K562 (cell line): ENCODE measurements around the gene ETV3. TPM values are rescaled to one million over a fixed set of nuclear protein-coding genes. Genes with fewer than 3 reads are reported as not detected.

Experiments used
- ATAC-seq: fragments of 200-7000 bp; cut with Tn5 transposase; 3 replicates; pipeline ENCODE4 v1.9.1; 2020; ENCODE audit warnings: moderate library complexity
- BruUV-seq: library from RNA; stranded (reverse); fragments of 400-500 nt; replicated peaks from 2 replicates; lab custom pipeline; 2021; lab: Mats Ljungman, UMichigan
- CTCF ChIA-PET: fragments of 300-600 bp; formaldehyde crosslinking; extraction: SDS; loops from one replicate; lab custom pipeline; 2021; ENCODE audit warnings: low intra/inter-chr PET ratio; lab: Yijun Ruan, JAX
- POLR2A ChIA-PET: fragments of 300-600, 350-650 bp; sonication (Branson Sonifier 250); formaldehyde crosslinking; extraction: SDS; loops from one replicate; lab custom pipeline; 2021; ENCODE audit warnings: antibody characterized with exemption, inconsistent platforms; lab: Yijun Ruan, JAX
- DNase-seq, 4 experiments: peaks; one replicate each; pipeline versions ENCODE4 v3.0.0 to v3.0.0-alpha.2; 2011 to 2018; ENCODE audit warnings: low spot score in 3 of 4, mixed read lengths in 3 of 4; ENCODE audit errors: extremely low read depth in 1 of 4
- FAIRE-seq: peaks from 2 replicates; lab custom pipeline; 2011; peaks lifted over from hg19 to GRCh38; lab: Jason Lieb, UNC
- H2AFZ ChIP-seq: 2 replicates; pipeline ENCODE4 v1.6.0; 2011; ENCODE audit warnings: low read depth, low read length, control low read depth, inconsistent platforms
- H3K27ac ChIP-seq: fragments of 200-600 bp; 3 replicates; pipeline ENCODE4 v1.8.0; 2011; ENCODE audit warnings: low read depth, mild to moderate bottlenecking, control low read depth, inconsistent platforms, low read length, moderate library complexity, mixed read lengths; ENCODE audit errors: extremely low read depth
- H3K27me3 ChIP-seq, 2 experiments: fragments of 300-600 bp in 1 of 2; 2 replicates in 1 of 2; 3 replicates in 1 of 2; pipeline versions ENCODE4 v1.6.0 to v1.8.0; 2011; ENCODE audit warnings: inconsistent platforms in 2 of 2, low read length in 2 of 2, mild to moderate bottlenecking in 1 of 2, mixed read lengths in 1 of 2, moderate library complexity in 1 of 2; ENCODE audit not compliant: control insufficient read depth in 2 of 2, insufficient read depth in 2 of 2
- H3K36me3 ChIP-seq: fragments of 300-600 bp; 3 replicates; pipeline ENCODE4 v1.8.0; 2011; ENCODE audit warnings: mild to moderate bottlenecking, low read length, inconsistent platforms; ENCODE audit not compliant: control insufficient read depth, insufficient read depth
- H3K4me1 ChIP-seq, 2 experiments: fragments of 200-600 bp in 1 of 2; replicated peaks in 1 of 2; 2 replicates in 1 of 2; 3 replicates in 1 of 2; pipeline versions ENCODE4 v1.5.1 to v1.8.0; 2011; ENCODE audit warnings: inconsistent platforms in 2 of 2, low read length in 2 of 2, mild to moderate bottlenecking in 1 of 2, mixed read lengths in 1 of 2, moderate library complexity in 1 of 2; ENCODE audit not compliant: control insufficient read depth in 2 of 2, insufficient read depth in 2 of 2
- H3K4me2 ChIP-seq: 2 replicates; pipeline ENCODE4 v1.6.1; 2011; ENCODE audit warnings: low read length, control low read depth, inconsistent platforms, mixed read lengths; ENCODE audit not compliant: insufficient read depth
- H3K4me3 ChIP-seq: fragments of 200-600 bp; sonication (generic), shearing (Covaris generic); 2 replicates; pipeline ENCODE4 v1.5.1; 2016; ENCODE audit warnings: control low read depth, inconsistent platforms
- H3K79me2 ChIP-seq: fragments of 200-600 bp; 3 replicates; pipeline ENCODE4 v1.8.0; 2011; ENCODE audit warnings: low read length, inconsistent platforms; ENCODE audit not compliant: control insufficient read depth, insufficient read depth
- H3K9ac ChIP-seq, 2 experiments: 2 replicates each; pipeline versions ENCODE4 v1.6.0 to v1.6.1; 2011; ENCODE audit warnings: low read depth in 2 of 2, low read length in 2 of 2, control low read depth in 1 of 2, inconsistent platforms in 1 of 2, mild to moderate bottlenecking in 1 of 2, mixed read lengths in 1 of 2; ENCODE audit not compliant: insufficient read depth in 1 of 2
- H3K9me1 ChIP-seq: one replicate; pipeline ENCODE4 v1.6.0; 2011; ENCODE audit warnings: inconsistent platforms, mild to moderate bottlenecking, low read length, moderate library complexity; ENCODE audit not compliant: control insufficient read depth, insufficient read depth
- H3K9me3 ChIP-seq: replicated peaks from 2 replicates; pipeline ENCODE4 v1.5.1; 2011; ENCODE audit warnings: low read depth, low read length, inconsistent platforms; ENCODE audit not compliant: control insufficient read depth, insufficient read depth
- H4K20me1 ChIP-seq: replicated peaks from 2 replicates; pipeline ENCODE4 v1.6.1; 2011; ENCODE audit warnings: low read length, inconsistent platforms, mixed read lengths; ENCODE audit not compliant: control insufficient read depth, insufficient read depth
- RREB1 ChIP-seq: fragments of 250-450 bp; sonication (Bioruptor Pico); IDR thresholded peaks from 2 replicates; pipeline ENCODE4 v1.4.0; 2020
- WGBS: fragments of 100-300 bp; shearing (Covaris generic); methylation state at CpG from one replicate; pipeline ENCODE4 v1.1.6; 2016; ENCODE audit warnings: low coverage, mixed read lengths; ENCODE audit not compliant: insufficient coverage; ENCODE audit errors: missing lambda C conversion rate; 5-methylcytosine and 5-hydroxymethylcytosine counted together
- in situ Hi-C: fragments of 300-500 bp; cut with MboI; formaldehyde crosslinking; loops from 4 replicates; pipeline ENCODE4 v1.15.0; 2018; ENCODE audit warnings: inconsistent platforms, mixed read lengths
- intact Hi-C: fragments of 100-400 bp; cut with micrococcal nuclease; formaldehyde crosslinking; loops from 2 replicates; pipeline ENCODE4 v1.14.2; 2022
- polyA plus RNA-seq, 8 experiments: library from polyadenylated mRNA; depleted of rRNA in 4 of 8; stranded (reverse) in 5 of 8; unstranded in 3 of 8; fragments of >200 nt; fragmentation: Nextera tagmentation in 2 of 8; fragmentation: Illumina TruSeq in 1 of 8; extraction: Ambion mirVana in 2 of 8; extraction: Trizol in 1 of 8; gene quantifications; 2 replicates each; pipeline versions ENCODE4 v1.2.1 to v1.2.3, GENCODE V29; 2011 to 2014; ENCODE audit warnings: inconsistent platforms in 1 of 8, missing spikeins in 1 of 8
- total RNA-seq, 7 experiments: library from RNA; depleted of rRNA in 6 of 7; stranded (reverse); fragments of >200 nt in 6 of 7; fragmentation: Illumina TruSeq in 2 of 7; extraction: Trizol in 2 of 7; gene quantifications; 2 replicates each; pipeline versions ENCODE4 v1.2.1 to v1.2.3, GENCODE V29; 2011 to 2021; ENCODE audit warnings: low replicate concordance in 1 of 7
- TF ChIP-seq, protein P1 (sequence below): fragments of 250-450 bp; sonication (Bioruptor Pico); IDR thresholded peaks from 2 replicates; pipeline ENCODE4 v1.5.0; 2021; ENCODE audit warnings: mild to moderate bottlenecking, borderline replicate concordance
- TF ChIP-seq, protein P2 (sequence below): fragments of 250-450 bp; sonication (Bioruptor Pico); IDR thresholded peaks from 2 replicates; pipeline ENCODE4 v1.8.0; 2022; ENCODE audit warnings: moderate library complexity, mild to moderate bottlenecking, inconsistent platforms

ETV3 gene
- total and polyA plus RNA-seq, 9 of the 15 experiments (the other 6 are each of a cell fraction or from before 2014, with no cell fraction given) = 3.1 to 16.0 (median 9.0) TPM

DNA sequence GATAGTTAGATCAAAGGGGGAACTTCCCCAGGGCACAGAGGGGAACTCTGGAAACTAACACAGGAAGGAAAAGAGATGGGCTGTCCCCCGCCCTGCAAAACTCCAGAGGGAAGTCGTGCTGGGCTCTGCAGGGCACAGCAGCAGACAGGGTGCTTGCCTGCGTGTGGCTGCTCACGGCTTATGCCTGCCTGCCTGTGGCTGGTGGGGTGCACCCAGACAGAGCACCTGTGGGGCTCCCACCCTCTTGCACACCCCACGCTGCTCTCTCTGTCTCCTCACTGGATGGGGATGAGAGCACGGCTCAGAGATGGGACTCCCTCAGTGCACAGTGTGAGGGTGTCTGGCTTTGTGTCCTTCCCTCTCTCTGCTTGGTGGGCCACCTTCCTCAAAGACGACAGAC, 25.1 kb downstream of the ETV3 start:
- 4% methylated on average over 6 of the region's 7 CpGs for WGBS
- POLR2A ChIA-PET = no interaction called here
- in situ Hi-C loops = no loop called here

More for the DNA sequence above, 25.1 kb downstream of the ETV3 start:
- H3K36me3 ChIP-seq = no peaks in the 10 kb centered on the region
- ATAC-seq (no peak; the same call in 1 of the 3 replicates), DNase-seq (no peak), FAIRE-seq (no peak)
- no peak overlapping the region for H2AFZ ChIP-seq
- intact Hi-C loops = no loop called here
- peaks cover 0 to 9% of the 10 kb centered on the region in 2 experiments; a peak in 3 of 5 replicates for H3K4me1 ChIP-seq
- 0 out of 2 replicates have a peak, but pooled peaks cover 4% of the 10 kb centered on the region for H4K20me1 ChIP-seq
- H3K4me2 ChIP-seq = no peak overlapping the region
- H3K27me3 ChIP-seq = peaks cover 60 to 70% of the 10 kb centered on the region in 2 experiments
- H3K4me3 ChIP-seq = no peak overlapping the region
- no peak overlapping the region for H3K9ac ChIP-seq
- no TSS peak for BruUV-seq
- no peaks in the 10 kb centered on the region for H3K9me3 ChIP-seq
- CTCF ChIA-PET = no interaction called here
- no peak overlapping the region for H3K27ac ChIP-seq
- H3K79me2 ChIP-seq = no peaks in the 10 kb centered on the region
- no peaks in the 10 kb centered on the region for H3K9me1 ChIP-seq
- TF ChIP-seq, protein P1, sequence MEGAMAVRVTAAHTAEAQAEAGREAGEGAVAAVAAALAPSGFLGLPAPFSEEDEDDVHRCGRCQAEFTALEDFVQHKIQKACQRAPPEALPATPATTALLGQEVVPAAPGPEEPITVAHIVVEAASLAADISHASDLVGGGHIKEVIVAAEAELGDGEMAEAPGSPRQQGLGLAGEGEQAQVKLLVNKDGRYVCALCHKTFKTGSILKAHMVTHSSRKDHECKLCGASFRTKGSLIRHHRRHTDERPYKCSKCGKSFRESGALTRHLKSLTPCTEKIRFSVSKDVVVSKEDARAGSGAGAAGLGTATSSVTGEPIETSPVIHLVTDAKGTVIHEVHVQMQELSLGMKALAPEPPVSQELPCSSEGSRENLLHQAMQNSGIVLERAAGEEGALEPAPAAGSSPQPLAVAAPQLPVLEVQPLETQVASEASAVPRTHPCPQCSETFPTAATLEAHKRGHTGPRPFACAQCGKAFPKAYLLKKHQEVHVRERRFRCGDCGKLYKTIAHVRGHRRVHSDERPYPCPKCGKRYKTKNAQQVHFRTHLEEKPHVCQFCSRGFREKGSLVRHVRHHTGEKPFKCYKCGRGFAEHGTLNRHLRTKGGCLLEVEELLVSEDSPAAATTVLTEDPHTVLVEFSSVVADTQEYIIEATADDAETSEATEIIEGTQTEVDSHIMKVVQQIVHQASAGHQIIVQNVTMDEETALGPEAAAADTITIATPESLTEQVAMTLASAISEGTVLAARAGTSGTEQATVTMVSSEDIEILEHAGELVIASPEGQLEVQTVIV (CRISPR knock-in tag) = no peak
- no peak for TF ChIP-seq RREB1 (CRISPR knock-in tag)
- TF ChIP-seq, protein P2, sequence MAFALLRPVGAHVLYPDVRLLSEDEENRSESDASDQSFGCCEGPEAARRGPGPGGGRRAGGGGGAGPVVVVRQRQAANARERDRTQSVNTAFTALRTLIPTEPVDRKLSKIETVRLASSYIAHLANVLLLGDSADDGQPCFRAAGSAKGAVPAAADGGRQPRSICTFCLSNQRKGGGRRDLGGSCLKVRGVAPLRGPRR (CRISPR knock-in tag) = no peak
